NCI-H1694 (cell line): ENCODE results near the gene CX3CR1.
"Not testable (repeated sequence)": the region's sequence is repeated elsewhere in the genome, so short reads cannot be mapped to it uniquely, and the experiment has no call there.

ENCODE experiments used
- DNase-seq: peaks from one replicate; lab custom pipeline; 2025; lab: John Stamatoyannopoulos, UW

The CX3CR1 gene

DNA sequence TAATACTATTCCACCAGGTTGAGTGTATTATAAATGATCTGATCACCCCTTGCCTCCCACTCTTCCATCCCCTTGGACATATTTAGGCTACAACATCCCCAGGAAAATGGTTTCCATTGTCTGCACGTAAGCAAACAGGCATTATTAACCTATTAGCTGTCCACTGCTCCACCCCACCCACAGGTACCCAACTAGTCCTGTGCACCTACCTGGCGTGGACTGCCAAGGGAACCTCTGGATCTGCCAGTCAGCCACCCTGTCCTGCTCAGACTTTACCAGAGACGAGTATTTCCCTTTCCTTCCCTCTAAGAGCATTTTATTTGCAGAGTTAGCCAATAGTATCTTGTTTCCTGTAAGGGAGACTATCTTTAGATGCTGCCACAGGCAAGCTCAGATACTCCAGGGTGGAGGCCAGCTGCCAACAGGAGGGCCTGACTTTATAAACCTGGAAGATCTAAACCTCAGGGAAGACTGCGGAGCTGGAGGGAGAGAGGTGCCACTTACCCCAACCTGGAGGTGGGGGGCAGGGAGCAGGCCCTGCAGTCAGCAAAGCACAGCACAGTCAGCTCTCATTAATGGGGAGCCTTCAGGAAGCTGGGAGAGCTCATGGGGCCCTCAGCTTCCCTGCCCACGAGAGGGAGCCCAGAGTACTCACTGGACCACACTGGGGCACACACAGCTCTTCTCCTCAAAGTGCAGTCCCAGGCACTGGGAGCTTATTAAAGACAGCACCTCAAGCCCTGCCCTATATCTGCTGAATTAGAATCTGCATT lies at the start of gene CX3CR1:
Gene CX3CR1 (minus strand): TSS at position 292 of the 773 bp plus-strand sequence. CDS start 13,527 bp downstream, outside the sequence.
- DNase-seq, result no peak

- DNase-seq, result no peak
Observed at GRCh38 chr3:39329493-39329892, 49.7 kb upstream of the CX3CR1 start, which contains the start of gene CCR8. Gene CCR8, plus strand, starts transcription at chr3:39329709. Its CDS starts 2,623 bp downstream, at chr3:39332332.

DNA sequence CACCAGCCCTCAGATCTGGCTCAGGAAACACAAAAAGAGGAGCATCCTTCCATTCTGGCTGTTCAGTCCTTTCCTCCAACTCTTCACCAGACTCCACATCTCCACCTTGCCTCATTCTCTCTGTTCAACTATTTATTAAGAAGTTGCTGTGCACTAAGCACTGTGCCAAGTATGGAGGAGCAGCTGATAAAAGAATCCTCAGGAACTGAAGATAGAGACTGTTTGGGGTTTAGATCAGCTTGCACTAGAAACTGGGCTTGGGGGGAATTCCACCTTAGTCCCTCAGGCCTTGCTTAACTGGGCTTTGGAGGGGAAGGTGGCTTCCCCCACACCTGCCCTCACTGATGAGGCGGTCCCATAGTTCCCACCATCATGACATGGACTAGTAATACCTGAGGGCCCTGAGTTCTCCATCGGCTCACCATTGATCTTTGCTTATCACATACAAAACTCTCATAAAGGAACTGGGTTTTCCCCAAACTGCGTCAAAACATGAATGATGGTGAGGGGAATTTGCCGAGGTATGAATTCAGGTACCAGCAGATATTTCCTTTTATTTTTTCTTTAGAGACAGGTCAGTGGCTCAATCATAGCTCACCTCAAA lies 48.0 kb upstream of the CX3CR1 start:
- DNase-seq, result no peak

DNA sequence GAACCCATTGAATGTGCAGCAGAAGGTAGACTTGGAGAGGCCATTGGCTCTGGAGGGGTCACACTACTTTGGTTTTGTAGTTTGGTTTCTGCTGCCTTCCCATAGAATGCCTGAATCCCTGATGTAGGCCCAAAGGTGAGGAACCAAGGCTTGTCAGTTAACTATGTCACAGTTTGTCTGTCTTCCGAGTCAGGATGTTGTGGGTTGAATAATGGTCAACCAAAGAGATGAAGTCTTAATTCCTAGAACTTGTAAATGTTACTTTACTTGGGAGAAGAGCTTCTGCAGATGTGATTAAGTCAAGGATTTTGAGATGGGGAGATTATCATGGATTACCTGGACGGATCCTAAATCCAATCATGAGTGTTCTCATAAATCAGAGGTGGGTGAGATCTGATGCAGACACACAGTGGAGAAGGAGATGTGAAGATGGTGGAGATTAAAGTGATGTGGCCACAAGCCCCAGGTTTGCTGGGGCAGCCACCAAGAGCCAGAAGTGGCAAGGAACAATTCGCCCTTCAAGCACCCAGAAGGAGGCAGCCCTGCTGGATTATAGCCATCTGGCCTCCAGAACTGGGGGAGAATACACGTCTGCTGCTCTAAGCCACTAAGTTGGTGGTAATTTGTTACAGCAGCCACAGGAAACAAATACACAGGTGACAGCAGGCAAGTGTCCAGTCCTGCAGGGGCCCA lies 47.4 kb upstream of the CX3CR1 start:
- no peak for DNase-seq

GRCh38 chr3:39325236-39325635 lies 45.4 kb upstream of the CX3CR1 start:
- no peak for DNase-seq

GRCh38 chr3:39323494-39323893 lies 43.7 kb upstream of the CX3CR1 start:
- DNase-seq, result no peak

DNA sequence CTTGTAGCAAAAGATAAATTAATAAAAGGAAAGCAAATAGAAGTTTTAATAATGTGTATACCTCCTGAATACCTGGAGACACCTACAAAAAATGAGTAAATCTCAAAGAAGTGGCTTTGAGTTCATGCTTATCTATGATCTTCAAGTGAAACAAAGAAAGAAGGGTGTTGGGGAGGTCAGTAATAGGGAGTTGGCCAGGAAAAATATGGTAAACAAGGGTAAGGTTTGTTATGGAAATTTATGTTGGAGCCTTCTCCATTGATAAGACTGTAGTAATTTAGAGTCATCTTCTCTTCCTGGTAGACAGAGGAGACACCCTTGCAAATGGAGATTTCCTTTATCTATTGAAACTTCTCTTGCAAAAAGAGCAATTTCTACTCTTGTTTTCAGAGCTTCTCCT lies 43.1 kb upstream of the CX3CR1 start:
- DNase-seq, result no peak

DNA sequence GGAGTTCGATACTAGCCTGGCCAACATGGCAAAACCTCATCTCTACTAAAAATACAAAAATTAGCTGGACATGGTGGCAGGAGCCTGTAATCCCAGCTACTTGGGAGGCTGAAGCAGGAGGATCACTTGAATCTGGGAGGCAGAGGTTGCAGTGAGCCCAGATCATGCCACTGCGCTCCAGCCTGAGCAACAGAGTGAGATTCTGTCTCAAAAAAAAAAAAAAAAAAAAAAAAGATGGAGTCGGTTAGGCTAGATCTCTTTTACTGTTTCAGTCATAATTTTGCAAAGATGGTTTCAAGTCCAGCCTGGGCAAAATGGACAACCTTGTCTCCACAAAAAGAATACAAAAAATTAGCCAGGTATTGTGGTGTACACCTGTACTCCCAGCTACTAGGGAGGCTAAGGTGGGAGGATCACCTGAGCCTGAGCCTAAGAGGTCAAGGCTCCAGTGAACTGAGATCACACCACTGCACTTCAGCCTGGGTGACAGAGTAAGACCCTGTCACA lies 42.4 kb upstream of the CX3CR1 start:
- not testable (repeated sequence) for DNase-seq

DNA sequence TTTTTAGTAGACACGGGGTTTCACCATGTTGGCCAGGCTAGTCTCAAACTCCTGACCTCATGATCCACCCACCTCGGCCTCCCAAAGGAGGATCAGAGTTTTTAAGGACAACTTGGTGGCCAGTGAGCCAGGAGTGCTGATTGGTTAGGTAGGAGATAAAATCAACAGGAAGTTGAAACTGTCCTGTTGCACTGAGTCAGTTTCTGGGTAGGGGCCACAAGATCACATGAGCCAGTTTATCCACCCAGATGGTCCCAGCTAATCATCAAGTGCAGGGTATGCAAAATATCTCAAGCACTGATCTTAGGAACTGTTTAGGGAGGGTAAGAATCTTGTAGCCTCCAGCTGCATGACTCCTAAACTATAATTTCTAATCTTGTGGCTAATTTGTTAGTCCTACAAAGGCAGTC lies 41.7 kb upstream of the CX3CR1 start:
- not testable (repeated sequence) for DNase-seq

DNA sequence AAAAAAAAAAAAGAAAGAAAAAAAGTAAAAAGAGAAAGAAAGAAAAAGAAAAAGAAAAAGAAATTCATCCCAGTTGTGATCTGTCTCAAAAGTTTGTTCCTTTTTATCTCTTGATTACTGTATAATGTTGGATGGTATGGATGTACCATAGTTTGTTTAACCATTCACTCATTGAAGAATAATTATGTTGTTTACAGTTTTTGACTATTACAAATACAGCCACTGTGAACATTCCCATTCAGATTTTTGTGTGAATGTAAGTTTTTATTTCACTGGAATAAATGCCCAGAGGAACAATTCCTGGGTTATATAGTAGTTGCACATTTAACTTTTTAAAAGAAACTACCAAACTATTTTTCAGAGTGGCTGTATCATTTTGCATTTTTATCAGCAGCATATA lies 39.4 kb upstream of the CX3CR1 start:
- DNase-seq, result no peak

DNA sequence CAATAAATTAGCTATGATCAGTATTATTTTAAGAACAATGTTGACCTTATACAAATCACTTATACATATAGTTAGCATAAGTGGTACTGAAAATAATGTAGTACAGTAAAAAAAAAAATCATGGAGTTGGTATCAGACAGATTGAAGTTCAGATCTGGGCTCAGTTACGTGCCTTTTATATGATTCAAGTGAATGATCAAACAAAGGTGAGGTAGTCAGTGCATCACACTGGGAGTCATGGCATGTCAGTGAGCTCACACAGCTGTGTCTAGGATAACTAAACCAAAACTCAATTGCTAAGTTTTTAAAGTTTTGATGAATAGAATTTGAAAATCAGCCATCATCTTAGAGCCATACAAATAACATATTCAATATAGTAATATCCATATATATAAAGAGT lies 38.5 kb upstream of the CX3CR1 start:
- no peak for DNase-seq

DNA sequence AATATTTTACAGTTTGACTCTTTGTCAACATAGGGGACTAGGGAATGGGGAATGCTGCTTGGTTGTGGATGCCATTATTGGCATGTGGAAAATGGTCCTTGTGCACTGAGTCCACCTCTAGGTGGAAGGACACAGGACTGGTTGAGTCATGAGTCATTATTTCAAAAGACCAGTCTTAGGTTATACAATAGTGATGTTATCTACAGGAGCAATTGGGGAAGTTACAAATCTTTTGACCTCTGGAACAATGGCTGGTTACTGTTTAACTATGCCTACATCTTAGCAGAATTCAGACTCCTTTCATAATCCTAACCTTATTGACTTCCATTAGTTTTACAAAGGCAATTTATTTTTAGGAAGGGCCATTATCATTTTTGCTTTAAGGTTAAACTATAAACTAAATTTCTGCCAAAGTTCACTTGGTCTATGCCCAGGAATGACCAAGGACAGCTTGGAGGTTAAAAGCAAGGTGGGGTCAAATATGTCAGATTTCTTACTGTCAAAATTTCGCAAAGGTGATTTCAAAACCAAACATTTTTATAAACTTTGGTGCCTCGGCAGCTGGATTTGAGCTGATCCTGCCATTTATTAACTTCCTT lies 37.8 kb upstream of the CX3CR1 start:
- DNase-seq, result no peak

- no peak for DNase-seq
Observed at GRCh38 chr3:39315420-39315819, 35.6 kb upstream of the CX3CR1 start.

DNA sequence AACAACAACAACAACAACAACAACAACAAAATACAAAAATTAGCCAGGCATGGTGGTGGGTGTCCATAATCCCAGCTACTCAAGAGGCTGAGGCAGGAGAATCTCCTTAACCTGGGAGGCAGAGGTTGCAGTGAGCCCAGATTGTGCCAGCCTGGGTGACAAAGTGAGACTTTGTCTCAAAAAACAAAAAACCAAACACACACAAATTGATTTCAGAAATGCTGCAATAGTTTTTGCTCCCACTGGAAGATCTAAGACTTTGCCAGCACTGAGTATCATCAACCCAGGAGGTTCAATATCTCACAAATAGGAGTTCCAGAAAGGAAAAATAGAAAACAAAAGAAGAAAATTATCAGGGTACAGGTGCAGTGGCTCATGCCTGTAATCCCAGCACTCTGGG lies 33.5 kb upstream of the CX3CR1 start:
- DNase-seq, result no peak

DNA sequence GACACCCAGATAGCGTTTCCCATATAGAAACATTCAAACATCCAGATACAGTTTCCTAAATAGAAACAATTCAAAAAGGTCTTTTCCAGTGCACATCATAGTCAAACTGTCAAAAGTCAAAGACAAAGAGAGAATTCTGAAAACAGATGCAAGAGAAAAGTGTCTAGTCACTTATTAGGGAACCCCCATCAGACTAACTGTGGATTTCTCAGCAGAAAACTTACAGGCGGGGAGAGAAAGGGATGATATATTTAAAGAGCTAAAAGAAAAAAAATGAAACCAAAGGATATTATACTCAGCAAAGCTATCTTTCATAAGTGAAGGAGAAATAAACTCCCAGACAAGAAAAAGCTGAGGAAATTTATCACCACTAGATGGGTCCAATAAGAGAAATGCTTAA lies 22.3 kb upstream of the CX3CR1 start:
- no peak for DNase-seq

DNA sequence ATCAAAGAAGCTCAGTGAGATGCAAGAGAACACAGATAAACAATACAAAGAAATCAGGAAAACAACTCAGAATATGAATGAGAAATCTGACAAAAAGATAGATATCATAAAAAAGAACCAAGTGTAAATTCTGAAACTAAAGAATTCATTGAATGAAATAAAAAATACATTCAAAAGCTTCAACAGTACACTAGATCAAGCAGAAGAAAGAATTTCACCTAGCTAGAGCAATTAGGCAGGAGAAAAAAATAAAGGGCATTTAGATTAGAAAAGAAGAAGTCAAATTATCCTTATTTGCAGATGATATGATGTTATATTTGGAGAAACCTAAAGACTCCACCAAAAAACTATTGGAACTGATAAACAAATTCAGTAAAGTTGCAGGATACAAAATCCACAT lies 19.4 kb upstream of the CX3CR1 start:
- DNase-seq, result no peak

DNA sequence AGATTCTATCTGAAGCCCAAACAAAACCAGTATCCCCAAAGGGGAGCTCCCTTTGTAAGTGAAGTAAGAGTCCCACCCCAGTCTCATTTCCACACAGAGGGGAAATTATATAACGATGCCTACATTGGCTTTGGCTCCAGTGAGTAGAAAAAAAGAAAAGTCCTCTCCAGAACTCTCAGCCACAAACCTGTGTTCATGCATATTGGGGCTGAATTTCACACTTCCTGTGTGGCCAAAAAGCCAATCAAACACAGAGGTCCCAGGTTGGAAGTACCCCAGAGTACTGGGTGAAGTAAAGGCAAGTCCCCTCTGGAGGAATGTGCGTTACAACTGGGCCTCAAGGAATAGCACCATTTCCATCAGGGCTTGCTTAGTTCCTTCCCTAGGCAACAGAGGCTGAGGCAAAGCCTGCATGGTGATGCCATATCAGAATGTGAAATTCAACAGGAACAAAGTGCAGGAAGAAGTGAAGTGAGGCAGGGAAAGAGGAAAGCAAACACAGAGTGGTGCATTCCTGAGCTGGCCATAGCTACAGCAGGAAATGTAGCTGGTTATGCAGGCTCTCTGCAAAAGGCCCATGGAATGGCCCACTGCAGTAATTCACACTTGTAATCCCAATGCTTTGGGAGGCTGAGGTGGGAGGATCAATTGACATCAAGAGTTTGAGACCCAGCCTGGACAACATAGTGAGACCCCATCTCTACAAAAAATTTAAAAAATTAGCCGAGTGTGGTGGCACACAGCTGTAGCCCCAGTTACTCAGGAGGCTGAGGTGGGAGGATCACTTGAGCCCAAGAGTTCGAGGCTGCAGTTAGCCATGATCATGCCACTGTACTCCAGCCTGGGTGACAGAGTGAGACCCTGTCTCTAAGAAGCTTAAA lies 16.6 kb upstream of the CX3CR1 start:
- no peak for DNase-seq

- no peak for DNase-seq
Observed at GRCh38 chr3:39295184-39295775, 15.4 kb upstream of the CX3CR1 start.

DNA sequence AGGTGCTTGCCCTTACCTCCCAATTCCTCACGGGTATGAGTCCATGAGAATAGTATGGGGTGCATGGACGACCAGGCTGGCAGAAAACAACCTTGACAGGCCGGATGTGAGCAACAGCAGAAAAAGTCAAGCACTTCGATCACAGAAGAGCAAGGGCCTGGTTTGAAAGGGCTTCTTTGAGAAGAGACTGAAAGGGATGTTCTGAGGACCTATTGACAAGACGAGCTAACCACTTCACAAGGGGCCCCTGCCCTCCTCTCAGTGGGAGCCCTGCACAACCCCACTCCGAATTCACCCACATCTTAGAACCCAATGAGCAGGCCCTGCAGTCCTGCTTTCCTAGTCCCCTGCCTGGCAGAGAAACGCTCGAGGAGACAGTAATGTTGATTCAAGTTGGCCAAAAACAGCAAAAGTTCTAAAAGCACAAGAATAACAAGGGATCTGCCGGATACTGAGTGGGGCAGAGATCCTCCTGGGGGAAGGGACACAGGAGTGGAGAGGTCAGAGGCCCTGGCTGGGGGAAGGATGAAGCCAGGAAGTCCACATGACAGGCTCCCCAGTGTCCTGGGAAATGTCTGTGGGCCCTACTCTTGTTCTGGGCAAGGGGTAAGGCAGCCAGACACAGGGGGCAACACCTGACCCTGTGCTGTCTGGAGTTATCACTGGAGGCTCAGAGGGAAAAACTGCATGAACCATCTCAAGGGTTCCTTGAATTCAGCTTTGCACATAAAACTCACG lies 14.8 kb upstream of the CX3CR1 start:
- DNase-seq, result no peak

- no peak for DNase-seq
Observed at GRCh38 chr3:39292961-39293360, 13.1 kb upstream of the CX3CR1 start.
